Ishikawa (cell line): ENCODE data around the gene CYP1B1.

Experiments
- CREB1 ChIP-seq: IDR thresholded peaks from 2 replicates; pipeline ENCODE4 v1.6.1; 2012; ENCODE audit warnings: low read depth
- EGR1 ChIP-seq: IDR thresholded peaks from 2 replicates; pipeline ENCODE4 v1.6.1; 2012
- EP300 ChIP-seq: IDR thresholded peaks from 2 replicates; pipeline ENCODE4 v1.6.1; 2012; ENCODE audit warnings: borderline replicate concordance
- FOXM1 ChIP-seq: IDR thresholded peaks from 2 replicates; pipeline ENCODE4 v1.6.1; 2012; ENCODE audit warnings: low read depth, borderline replicate concordance
- NFIC ChIP-seq: IDR thresholded peaks from 2 replicates; pipeline ENCODE4 v1.6.1; 2012
- RAD21 ChIP-seq: IDR thresholded peaks from 2 replicates; pipeline ENCODE4 v1.6.1; 2012; ENCODE audit warnings: low read depth
- TAF1 ChIP-seq: IDR thresholded peaks from 2 replicates; pipeline ENCODE4 v1.6.1; 2012; ENCODE audit warnings: low read depth, mild to moderate bottlenecking
- TEAD4 ChIP-seq: IDR thresholded peaks from 2 replicates; pipeline ENCODE4 v1.6.1; 2012
- YY1 ChIP-seq: IDR thresholded peaks from 2 replicates; pipeline ENCODE4 v1.6.1; 2012; ENCODE audit warnings: low read depth
- ZBTB7A ChIP-seq: IDR thresholded peaks from 2 replicates; pipeline ENCODE4 v1.6.1; 2012; ENCODE audit warnings: low read depth
- TF ChIP-seq, protein P1 (sequence below): IDR thresholded peaks from 2 replicates; pipeline ENCODE4 v1.6.1; 2012; ENCODE audit warnings: low read depth, mild to moderate bottlenecking
- TF ChIP-seq, protein P2 (sequence below): IDR thresholded peaks from 2 replicates; pipeline ENCODE4 v1.6.1; 2012
- TF ChIP-seq, protein P3 (sequence below): IDR thresholded peaks from 2 replicates; pipeline ENCODE4 v1.6.1; 2012

DNA sequence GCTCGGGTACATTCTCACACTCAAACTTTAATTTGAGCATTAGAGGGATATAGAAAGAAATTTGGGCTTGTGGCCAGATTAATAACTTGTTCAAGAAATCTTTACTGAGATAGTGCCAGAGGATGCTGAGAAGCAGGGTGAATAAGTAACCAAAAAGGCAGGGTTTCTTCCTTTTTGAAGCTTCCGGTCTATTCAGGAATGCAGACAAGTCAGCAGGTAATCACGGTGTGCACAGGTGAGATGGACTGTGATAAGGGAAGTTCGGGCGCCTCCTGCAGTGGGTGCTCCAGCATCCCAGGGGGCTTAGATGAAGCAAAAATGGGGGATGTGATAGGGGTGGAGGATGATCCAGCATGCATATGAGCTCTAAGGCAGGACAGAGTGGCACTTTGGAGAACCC, 44.9 kb upstream of the CYP1B1 start:
- TF ChIP-seq YY1 (no peak), TAF1 (no peak), RAD21 (no peak), EGR1 (no peak), FOXM1 (no peak), EP300 (no peak), NFIC (no peak), ZBTB7A (no peak), TEAD4 (no peak), CREB1 (no peak)
- TF ChIP-seq, protein P1, sequence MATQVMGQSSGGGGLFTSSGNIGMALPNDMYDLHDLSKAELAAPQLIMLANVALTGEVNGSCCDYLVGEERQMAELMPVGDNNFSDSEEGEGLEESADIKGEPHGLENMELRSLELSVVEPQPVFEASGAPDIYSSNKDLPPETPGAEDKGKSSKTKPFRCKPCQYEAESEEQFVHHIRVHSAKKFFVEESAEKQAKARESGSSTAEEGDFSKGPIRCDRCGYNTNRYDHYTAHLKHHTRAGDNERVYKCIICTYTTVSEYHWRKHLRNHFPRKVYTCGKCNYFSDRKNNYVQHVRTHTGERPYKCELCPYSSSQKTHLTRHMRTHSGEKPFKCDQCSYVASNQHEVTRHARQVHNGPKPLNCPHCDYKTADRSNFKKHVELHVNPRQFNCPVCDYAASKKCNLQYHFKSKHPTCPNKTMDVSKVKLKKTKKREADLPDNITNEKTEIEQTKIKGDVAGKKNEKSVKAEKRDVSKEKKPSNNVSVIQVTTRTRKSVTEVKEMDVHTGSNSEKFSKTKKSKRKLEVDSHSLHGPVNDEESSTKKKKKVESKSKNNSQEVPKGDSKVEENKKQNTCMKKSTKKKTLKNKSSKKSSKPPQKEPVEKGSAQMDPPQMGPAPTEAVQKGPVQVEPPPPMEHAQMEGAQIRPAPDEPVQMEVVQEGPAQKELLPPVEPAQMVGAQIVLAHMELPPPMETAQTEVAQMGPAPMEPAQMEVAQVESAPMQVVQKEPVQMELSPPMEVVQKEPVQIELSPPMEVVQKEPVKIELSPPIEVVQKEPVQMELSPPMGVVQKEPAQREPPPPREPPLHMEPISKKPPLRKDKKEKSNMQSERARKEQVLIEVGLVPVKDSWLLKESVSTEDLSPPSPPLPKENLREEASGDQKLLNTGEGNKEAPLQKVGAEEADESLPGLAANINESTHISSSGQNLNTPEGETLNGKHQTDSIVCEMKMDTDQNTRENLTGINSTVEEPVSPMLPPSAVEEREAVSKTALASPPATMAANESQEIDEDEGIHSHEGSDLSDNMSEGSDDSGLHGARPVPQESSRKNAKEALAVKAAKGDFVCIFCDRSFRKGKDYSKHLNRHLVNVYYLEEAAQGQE = no peak
- TF ChIP-seq, protein P2, sequence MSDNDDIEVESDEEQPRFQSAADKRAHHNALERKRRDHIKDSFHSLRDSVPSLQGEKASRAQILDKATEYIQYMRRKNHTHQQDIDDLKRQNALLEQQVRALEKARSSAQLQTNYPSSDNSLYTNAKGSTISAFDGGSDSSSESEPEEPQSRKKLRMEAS = no peak
- TF ChIP-seq, protein P3, sequence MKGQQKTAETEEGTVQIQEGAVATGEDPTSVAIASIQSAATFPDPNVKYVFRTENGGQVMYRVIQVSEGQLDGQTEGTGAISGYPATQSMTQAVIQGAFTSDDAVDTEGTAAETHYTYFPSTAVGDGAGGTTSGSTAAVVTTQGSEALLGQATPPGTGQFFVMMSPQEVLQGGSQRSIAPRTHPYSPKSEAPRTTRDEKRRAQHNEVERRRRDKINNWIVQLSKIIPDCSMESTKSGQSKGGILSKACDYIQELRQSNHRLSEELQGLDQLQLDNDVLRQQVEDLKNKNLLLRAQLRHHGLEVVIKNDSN = no peak
